Stimulated activated CD4-positive, alpha-beta T cell treated with anti-CD3 and anti-CD28 coated beads, Interleukin-2, amount 100 ng/mL, for 24 hours (primary cell): Measurements from ENCODE around the gene ARRDC3.

Source experiments
- DNase-seq, 2 donors: peaks; one replicate each; pipeline ENCODE4 v3.0.0-alpha.2; 2020

The ARRDC3 gene

DNA sequence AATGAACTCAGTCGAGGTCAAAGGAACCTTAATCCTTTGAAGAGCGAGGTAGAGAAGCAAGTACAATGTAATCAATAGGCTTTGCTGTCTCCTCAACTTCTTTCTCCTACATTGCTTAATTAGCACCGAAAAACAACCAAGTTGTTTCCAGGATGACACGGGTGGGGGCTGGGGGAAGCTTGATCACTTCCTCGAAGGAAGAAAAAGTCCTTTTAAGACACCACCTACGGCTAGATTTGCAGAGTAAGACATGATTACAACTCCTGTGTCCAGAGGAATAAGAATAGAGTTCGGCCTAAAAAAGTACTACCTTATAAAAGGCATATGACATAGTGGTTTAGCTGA, 811 bp upstream of the ARRDC3 start:
- DNase-seq: peak; percentile 15 to 25

DNA sequence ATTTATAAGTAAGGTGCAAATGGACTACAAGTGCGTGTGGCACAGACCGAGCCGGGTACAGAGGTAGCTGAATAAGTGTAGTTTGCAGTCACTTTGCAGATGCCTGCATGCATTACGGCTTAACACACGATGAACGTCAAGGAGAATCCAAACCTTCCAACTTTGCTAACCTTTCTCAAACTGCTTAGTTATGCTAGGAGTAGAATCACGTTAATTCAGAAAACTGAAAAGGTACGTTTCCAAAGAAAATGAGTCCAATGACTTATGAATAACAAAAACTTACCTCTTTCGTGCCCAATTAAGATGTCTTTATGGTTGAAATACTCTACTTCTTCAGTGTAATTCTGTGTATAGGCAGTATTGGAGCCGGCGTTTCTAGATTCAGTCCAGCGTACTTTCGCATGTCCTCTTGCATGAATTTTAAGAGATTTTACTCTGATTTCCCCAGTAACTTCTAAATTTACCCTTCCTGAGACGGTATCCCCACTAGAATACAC, 539 bp downstream of the ARRDC3 start:
- peak; percentile 24 to 40 for DNase-seq

DNA sequence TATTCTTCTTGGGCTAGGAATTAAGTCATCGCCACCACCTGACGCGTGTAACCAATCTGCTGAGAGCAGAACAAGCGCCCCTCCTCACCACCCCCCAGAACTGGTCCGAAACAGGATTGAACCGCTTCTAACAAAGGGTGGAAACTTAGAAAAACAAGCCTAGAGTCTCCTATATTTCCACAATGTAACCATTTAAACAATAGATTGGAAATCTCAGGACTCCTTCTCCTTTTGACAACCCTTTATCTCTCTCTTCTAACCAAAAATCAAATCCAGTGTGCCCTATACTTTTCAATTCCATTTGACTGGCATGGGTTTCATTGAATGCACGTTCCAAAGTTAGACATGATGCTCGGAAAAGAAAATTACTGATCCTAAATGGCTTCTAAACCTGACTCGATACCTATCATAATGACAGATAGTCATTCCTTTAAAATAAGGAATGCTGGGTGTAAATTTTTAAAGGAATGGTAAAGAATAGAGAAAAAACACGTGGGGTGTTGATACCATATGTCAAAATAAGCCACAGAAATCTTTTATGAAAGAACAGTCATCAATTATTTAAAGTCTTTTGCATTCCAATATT, 1.2 kb downstream of the ARRDC3 start:
- DNase-seq: peak; percentile 65 to 79

DNA sequence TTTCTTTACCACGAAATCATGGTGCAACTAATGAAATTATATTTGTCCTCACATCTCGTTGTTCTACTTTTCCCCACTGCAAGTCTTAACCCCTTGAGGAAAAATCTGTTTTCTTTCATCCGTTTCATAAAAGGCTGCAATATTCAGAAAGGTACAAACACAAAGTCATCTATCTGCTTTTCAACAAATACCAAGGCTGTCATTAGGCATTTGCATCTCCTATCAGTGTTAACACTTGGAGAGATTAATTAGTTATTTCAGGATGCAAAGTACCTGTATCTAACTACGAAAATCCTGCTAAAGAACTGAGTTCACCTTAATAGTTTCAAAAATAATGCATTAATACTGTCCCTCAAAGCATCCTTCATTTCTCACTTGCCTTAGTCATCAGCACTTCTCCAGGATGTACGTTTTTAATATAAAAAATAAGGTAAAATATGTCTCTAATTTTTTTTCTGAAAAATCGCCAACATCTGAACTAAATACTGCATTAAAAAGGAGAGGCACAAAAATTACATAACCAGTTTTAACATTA, 1.8 kb downstream of the ARRDC3 start:
- no peak for DNase-seq

DNA sequence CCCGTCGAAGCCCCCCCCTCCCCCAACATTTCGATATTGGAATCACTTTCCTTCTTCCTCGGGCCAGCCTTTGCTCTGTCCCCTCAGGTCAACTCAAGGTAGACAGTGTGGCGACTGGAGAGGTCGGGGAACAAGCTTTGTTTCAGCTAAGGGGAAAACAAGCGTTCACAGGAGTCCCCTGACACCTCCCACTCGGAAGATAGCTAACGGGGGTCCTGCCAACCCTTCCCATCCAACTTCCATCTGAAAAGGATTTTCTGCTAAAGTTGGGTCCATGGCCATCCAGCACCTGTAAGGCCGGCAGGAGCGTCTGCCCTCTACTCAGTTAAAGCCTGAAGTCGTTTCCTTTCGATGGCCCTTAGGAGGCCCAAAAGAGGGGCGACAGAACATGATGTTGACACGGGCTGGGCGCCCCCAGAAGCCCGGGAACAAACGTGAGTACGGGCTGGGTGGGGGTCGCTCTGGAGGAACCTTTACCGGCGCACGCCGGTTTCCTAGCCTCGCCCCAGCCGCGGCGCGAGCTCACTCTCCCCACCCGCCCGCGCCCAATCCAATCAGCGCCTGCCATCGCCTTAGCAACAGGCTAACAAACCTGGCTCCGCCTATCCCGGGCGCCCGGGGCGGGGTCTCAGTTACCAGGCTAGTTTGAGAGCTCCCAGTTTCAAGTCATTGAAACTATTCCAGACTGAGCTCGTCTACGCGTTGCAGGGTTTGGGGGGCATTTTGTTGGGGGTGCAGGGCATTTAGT, 2.5 kb downstream of the ARRDC3 start:
- DNase-seq: peak; percentile 98 to 99

DNA sequence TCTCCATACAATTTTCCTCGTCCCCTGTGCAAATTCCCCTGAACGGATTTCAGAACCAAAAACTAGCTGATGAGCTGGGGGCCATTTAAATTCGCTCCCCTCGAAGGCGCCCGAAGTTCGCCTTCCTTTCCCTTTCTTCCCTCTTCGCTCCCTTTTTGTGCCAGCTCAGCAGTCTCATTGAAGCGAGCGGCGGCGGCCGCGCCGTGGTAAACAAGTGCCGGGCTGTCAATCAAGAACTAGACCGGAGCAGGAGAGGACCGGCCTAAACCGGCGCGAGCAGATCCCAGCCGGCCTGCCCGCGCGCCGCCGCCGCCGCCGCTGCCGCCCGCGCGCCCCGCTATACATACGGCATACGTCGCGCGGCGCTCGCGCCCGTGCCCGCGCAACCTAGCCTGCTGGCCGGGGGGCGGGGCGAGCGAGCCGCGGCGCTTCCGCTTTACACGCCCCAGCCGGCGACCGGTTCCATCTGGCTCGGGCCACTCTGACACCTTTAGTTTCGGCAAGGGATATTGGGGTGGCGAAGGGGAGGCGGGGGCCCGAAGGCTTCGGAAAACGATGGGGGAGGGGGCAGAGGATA, 3.1 kb downstream of the ARRDC3 start:
- peak; percentile 95 to 96 for DNase-seq

DNA sequence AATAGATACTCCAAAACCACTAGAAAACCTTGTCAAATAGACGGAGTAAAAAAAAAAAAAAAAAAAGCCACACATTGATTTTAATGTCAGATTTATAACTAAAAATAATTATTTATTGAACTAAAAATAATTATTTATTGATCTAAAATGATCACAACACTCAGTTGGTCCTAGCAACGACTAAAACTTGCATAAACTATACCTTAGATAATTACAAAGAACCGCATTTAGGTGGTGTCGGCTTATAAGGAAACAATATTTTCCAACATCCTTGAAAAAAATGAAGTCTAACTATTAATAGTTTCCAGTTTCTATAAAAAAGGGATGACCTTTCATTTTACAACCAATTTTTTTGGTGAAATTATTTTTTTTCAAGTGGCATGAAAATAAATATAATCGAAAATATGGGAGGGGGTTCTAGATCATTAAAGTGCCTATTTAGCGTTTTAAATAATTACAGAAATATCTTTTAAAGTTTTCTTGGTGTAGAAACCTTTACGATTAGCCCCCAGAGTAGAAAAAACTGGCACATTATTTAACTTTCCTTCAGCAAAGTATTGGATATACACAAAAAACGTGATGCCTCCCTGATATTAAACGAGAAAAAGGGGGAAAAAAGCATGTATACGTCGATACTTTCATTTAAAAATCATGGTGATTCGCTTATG, 3.7 kb downstream of the ARRDC3 start:
- DNase-seq: no peak

DNA sequence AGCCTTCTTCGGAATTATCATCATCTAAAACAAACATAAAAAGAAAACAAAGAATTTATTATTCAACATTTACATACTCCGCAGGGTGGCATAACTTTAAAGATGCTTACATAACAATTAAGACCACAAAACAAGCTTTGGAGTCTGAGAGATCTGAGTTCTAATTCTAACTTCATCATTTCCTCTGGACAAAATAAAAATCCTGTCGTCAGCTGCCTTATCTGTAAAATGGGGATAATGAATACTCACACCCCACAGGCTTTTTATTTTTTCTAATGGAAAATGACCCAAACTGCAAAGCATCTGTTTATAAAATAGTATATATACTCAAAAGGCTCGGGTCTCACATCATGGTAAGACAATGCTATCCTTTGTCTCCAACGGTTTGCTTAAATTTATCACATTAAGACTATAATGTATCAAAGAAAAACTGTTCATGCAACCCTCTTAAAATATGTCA, 4.3 kb downstream of the ARRDC3 start:
- no peak for DNase-seq

DNA sequence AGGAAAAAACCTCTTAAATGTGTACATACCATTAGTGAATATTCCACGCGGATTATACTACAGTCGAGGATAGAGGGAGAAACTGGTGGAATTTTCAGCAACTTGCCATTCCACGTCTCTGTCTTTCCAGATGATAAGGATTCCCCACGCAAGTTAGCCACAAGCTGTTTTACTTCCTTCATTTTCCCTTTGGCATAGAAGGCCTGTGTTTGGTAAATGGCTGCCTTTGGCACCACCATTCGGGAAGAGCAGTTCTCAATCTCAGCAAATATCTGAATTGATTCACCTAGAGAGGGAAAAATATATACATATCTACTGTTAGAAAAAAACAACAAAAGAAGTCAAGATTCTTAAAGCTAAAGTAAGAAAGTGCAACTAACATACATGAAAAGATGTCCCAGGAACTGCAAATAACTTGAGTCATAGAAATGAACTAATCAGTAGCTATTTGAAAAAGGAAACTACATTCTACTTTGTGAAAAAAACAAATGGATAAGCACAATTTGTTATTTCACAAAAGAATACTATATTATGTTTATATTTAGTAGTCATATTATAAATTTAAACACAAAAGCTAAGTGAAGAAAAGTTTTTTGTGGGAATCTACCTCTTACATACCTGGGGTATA, 8.1 kb downstream of the ARRDC3 start:
- no peak for DNase-seq

DNA sequence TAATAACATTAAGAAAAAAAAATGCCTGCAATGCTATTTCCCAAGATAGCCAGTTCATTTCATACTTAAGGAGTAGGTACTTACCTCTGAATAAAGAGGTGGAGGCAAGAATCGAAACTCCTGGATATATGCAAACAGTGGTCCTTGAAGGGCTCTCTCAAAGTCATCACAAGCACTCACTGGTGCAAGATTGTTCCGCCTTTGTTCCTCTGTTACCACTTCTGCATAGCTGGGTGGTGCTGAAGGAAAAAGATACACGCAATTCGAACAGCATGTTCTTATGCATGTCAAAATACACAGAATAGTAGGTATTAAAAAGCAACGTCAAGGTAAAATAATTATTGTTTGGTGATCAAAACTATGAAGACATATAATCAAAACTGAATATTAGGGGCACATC, 9.5 kb downstream of the ARRDC3 start:
- no peak for DNase-seq

DNA sequence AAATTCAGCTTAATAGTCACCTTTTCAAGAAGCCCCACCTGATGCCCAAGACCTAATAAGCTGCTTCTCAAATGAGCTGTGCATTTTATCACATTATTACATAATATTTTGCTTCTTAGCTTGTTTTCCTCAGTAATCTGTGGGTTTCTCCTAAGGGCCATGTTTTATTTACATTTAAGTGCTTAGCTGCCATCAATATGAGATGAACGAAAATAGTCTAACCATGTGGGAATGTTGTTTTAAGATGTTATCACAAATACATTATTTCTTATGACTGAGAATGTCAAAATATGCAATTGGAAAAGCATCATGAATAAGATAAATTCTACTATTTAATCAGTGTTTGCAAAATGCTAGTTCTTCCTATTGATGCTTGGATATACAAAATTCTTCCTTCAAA, 10.1 kb downstream of the ARRDC3 start:
- DNase-seq: no peak

DNA sequence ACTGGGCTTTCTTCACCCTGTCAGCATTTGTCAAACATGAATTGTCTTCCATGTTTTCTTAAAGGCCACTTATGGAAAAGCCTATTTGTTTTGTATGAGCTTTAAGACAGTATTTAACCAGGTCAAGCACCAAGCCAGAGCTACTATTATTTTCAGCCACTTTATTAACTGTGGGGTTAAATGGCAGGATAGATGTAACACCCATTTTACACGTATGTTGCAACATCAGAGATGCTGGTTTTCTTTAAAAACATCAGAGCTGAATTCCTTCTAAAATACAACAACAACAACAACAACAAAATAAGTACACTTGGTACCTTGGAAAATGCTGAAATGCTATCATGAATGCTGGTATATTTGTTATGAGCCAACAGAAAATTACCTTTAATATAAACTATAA, 13.6 kb downstream of the ARRDC3 start:
- no peak for DNase-seq

DNA sequence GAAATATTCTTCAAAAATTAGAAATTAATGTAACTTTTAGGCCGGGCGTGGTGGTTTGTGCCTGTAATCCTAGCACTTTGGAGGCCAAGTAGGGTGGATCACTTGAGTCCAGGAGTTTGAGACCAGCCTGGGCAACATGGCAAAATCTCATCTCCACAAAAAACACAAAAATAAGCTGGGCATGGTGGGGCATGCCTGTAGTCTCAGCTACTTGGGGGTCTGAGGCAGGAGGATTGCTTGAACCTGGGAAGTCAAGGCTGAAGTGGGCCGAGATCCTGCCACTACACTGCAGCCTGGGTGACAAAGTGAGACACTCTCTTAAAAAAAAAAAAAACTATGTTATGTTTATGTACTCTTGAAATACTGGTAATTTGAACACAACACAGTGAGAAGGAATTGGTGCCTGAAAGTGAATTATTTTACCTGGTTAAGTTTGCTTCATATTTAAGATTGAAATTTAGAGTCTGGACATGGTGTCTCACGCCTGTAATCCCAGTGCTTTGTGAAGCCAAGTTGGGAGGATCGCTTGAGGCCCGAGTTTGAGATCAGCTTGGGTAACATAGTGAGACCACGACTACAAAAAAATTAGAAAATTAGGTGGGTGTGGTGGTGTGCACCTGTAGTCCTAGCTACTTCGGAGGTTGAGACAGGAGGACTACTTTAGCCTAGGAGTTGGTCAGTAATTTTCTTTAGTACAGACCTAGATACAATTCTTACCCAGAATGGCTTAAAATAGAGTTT, 15.0 kb downstream of the ARRDC3 start:
- DNase-seq: no peak

DNA sequence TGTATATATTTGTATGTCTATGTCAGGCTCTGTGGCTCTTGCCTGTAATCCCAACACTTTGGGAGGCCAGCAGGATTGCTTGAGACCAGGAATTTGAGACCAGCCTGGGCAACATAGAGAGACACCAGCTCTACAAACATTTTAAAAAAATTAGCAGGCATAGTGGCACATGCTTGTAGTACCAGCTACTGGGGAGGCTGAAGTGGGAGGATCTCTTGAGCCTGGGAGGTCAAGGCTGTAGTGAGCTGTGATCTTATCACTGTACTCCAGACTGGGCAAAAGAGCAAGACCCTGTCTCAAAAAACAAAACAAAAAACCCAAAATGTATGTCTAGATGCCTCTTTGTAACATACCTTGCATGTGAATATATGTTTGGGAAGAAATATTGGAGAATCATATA, 15.8 kb downstream of the ARRDC3 start:
- no peak for DNase-seq

DNA sequence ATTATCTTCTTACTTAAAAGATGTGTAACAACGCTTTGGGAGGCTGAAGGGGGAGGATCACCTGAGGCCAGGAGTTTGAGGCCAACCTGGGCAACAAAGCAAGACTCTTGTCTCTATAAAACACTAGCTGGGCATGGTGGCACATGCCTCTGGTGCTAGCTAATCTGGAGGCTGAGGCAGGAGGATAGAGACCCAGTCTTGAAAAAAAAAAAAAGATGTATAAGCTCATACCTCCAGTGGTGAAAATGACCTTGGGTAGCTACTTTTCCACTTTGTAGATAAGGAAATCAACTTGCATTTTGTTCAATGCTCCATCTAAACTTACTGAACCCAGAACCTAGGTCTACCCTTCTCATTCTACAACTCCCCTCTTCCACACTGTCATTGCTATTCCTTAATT, 16.6 kb downstream of the ARRDC3 start:
- DNase-seq: no peak

DNA sequence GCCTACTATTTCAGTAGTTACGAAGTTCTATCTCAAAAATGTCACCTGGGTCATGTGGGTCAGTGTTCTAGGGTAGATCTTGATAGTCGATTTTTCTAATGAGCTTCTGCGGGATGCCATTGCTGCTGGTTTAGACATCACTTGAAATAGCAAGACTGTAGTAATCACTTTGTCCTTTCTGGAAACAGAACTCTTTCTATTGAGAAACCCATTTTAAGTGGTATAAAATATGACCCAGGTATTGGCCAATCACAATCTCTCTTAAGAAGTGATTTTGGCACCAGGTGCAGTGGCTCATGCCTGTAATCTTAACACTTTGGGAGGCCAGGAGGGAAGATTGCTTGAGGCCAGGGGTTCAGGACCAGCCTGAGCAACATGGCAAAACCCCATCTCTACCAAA, 17.6 kb downstream of the ARRDC3 start:
- DNase-seq: no peak

DNA sequence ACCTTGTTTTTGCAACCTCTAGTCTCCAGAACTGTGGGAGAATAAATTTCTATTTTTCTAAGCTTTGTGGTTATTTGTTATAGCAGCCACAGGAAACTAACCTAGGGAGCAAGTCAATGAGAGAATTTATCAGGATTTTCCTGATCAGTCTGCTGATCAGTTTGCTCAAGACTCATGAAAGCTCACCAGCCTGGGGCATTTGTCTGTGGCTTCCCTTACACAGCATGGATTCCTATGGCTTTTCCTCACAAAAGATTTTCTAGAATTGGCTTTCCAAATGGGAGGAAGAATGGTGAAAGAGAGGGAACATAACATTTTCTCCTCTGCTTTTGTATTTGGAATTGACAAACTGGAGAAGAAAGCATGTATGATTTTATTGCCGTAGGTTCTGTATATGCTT, 20.2 kb downstream of the ARRDC3 start:
- DNase-seq: no peak

DNA sequence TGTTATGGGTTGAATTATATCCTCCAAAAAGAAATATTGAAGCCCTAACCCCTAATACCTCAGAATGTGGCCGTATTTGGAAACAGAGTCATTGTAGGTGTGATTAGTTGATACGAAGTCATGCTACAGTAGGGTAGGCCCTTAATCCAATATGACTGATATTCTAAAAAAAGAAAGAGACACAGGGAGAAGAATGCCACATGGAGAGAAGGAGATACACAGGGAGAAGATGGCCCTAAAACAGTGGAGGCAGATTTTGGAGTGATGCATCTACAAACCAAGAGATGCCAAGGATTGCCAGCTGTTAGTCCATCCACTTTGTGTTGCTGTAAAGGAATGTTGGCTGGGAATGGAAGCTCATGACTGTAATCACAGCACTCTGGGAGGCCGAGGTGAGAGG, 21.3 kb downstream of the ARRDC3 start:
- DNase-seq: no peak

DNA sequence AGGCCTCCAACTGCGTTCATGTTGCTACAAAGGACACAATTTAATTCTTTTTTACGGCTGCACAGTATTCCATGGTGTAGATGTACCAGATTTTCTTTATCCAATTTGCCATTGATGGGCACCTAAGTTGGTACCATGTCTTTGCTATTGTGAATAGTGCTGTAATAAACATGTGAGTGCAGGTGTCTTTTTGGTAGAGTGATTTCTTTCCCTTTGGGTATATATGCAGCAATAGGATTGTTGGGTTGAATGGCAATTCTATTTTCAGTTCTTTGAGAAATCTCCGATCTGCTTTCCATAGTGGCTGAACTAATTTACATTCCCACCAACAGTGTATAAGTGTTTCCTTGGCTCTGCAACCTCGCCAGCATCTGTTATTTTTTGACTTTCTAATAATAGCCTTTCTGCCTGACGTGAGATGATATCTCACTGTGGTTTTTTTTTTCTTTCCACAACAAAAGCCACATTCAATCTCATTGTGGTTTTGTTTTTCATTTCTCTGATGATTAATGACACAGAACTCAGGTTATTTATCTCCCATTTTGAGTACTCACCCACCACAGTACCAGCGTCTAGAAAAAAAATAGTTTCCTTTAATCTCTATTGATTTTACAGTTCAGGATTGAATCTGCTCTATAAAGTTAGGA, 21.9 kb downstream of the ARRDC3 start:
- no peak for DNase-seq

DNA sequence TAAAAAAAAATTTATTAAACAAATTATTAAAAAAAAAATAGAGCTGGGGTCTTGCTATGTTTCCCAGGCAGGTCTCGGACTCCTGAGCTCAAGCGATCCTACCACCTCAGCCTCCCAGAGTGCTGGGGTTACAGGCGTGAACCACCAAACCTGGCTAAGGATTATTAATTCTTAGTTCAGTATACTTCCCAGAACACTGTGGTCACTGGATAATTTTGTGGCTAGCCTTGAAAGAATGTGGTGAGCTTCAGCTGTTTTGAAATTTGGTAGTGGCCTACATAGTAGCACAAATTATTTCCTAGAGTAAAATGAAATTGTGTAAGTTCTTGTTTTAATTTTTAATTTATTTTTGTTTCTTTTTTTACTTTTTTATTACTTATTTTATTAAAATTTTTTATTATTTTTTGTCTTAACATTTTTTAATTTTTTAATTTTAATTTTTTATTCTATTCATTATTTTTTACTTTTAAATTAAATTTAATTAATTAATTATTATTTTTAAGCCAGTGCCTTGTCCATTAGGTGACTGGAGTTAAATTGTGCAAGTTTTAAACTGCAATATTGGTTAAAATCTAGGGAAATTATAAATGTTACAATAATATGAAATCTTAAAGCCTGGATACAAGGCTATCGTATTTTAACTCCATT, 23.0 kb downstream of the ARRDC3 start:
- no peak for DNase-seq

DNA sequence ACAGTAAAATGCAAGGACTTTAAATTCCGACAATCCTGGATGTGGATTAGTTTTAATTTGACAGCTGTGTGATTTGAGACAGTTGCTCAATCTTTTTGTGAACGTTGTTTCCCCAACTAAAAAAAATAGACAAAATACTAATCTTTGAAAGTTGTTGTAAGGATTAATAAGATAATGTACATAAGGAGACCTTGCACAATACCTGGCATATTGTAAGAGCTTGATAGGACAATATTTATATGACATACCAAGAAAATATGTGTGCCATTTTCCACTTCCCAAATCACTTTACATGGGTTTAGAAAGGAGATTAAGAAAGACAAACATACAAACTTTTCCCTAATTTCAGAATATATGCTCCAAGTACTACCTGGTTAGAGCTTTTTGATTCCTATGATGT, 25.3 kb downstream of the ARRDC3 start:
- no peak for DNase-seq
